HEK293 (cell line): Measurements from ENCODE around the gene SLC38A5.

Experiments used
- CTCF ChIA-PET: fragments of 350-600 bp; formaldehyde crosslinking; extraction: SDS; loops from one replicate; lab custom pipeline; 2021; ENCODE audit warnings: antibody characterized with exemption; lab: Yijun Ruan, JAX
- POLR2A ChIA-PET: fragments of 300-600 bp; formaldehyde crosslinking; extraction: SDS; loops from one replicate; lab custom pipeline; 2020; ENCODE audit warnings: antibody characterized with exemption, inconsistent platforms; lab: Yijun Ruan, JAX
- H3K27ac ChIP-seq: fragments of 200-500 bp; sonication (Bioruptor generic); 2 replicates; pipeline ENCODE4 v1.5.1; 2014; ENCODE audit warnings: low read depth, low read length, control low read depth, inconsistent platforms; ENCODE audit errors: extremely low read depth
- H3K36me3 ChIP-seq, 2 experiments: fragments of 200-500 bp in 1 of 2; sonication (Bioruptor generic) in 1 of 2; 1 replicate in 1 of 2; 2 replicates in 1 of 2; pipeline ENCODE4 v1.5.1; 2014 to 2017; ENCODE audit warnings: inconsistent platforms in 2 of 2, low read length in 2 of 2; ENCODE audit not compliant: control insufficient read depth in 2 of 2, insufficient read depth in 1 of 2
- H3K4me1 ChIP-seq: fragments of 200-500 bp; sonication (Bioruptor generic); 2 replicates; pipeline ENCODE4 v1.5.1; 2014; ENCODE audit warnings: mild to moderate bottlenecking, low read length, inconsistent platforms; ENCODE audit not compliant: control insufficient read depth, insufficient read depth
- H3K4me3 ChIP-seq: 2 replicates; pipeline ENCODE4 v1.5.1; 2011; ENCODE audit warnings: low read depth, mild to moderate bottlenecking, control low read depth, low read length, moderate library complexity
- H3K9me3 ChIP-seq: fragments of 200-500 bp; sonication (Bioruptor generic); 2 replicates; pipeline ENCODE4 v1.5.1; 2014; ENCODE audit warnings: low read depth, low read length, inconsistent platforms; ENCODE audit not compliant: control insufficient read depth, insufficient read depth
- ELK4 ChIP-seq: IDR thresholded peaks from 2 replicates; pipeline ENCODE4 v1.6.1; 2011; ENCODE audit warnings: mild to moderate bottlenecking, low read depth, low read length, borderline replicate concordance
- HOXD13 ChIP-seq: sonication (generic); formaldehyde crosslinking; IDR thresholded peaks from 2 replicates; pipeline ENCODE4 v1.8.0; 2022; ENCODE audit warnings: missing genetic modification reagents, borderline replicate concordance
- KLF17 ChIP-seq: fragments of 450-650 bp; formaldehyde crosslinking; IDR thresholded peaks from 2 replicates; pipeline ENCODE4 v1.5.1; 2016; ENCODE audit warnings: missing biosample characterization, missing genetic modification characterization
- ZBTB11 ChIP-seq: fragments of 450-650 bp; formaldehyde crosslinking; conservative IDR thresholded peaks from 2 replicates; pipeline ENCODE4 v1.5.1; 2016; ENCODE audit warnings: low read depth, missing biosample characterization, missing genetic modification characterization
- ZBTB49 ChIP-seq: fragments of 450-650 bp; formaldehyde crosslinking; IDR thresholded peaks from 2 replicates; pipeline ENCODE4 v1.5.1; 2016; ENCODE audit warnings: missing biosample characterization, missing genetic modification characterization, low read depth
- ZNF169 ChIP-seq: fragments of 450-650 bp; formaldehyde crosslinking; IDR thresholded peaks from 2 replicates; pipeline ENCODE4 v1.5.1; 2016; ENCODE audit warnings: missing biosample characterization, missing genetic modification characterization
- ZNF449 ChIP-seq: fragments of 450-650 bp; formaldehyde crosslinking; IDR thresholded peaks from 2 replicates; pipeline ENCODE4 v1.5.1; 2017; ENCODE audit warnings: missing biosample characterization, mild to moderate bottlenecking, missing genetic modification characterization, moderate library complexity
- ZNF610 ChIP-seq: fragments of 450-650 bp; formaldehyde crosslinking; IDR thresholded peaks from 2 replicates; pipeline ENCODE4 v1.5.1; 2016; ENCODE audit warnings: missing biosample characterization, missing genetic modification characterization, borderline replicate concordance
- ZNF624 ChIP-seq: fragments of 450-650 bp; formaldehyde crosslinking; IDR thresholded peaks from 2 replicates; pipeline ENCODE4 v1.5.1; 2017; ENCODE audit warnings: missing biosample characterization, missing genetic modification characterization
- ZNF639 ChIP-seq: fragments of 450-650 bp; formaldehyde crosslinking; IDR thresholded peaks from 2 replicates; pipeline ENCODE4 v1.5.1; 2016; ENCODE audit warnings: missing biosample characterization, missing genetic modification characterization
- ZNF747 ChIP-seq: fragments of 450-650 bp; formaldehyde crosslinking; IDR thresholded peaks from 2 replicates; pipeline ENCODE4 v1.5.1; 2016; ENCODE audit warnings: missing biosample characterization, missing genetic modification characterization
- TF ChIP-seq, protein P1 (sequence below): fragments of 450-650 bp; formaldehyde crosslinking; IDR thresholded peaks from 2 replicates; pipeline ENCODE4 v1.5.1; 2016; ENCODE audit warnings: missing biosample characterization, missing genetic modification characterization
- TF ChIP-seq, protein P2 (sequence below): fragments of 450-650 bp; formaldehyde crosslinking; IDR thresholded peaks from 2 replicates; pipeline ENCODE4 v1.5.1; 2016; ENCODE audit warnings: missing biosample characterization, missing genetic modification characterization
- TF ChIP-seq, protein P3 (sequence below): fragments of 450-650 bp; formaldehyde crosslinking; IDR thresholded peaks from 2 replicates; pipeline ENCODE4 v1.5.1; 2016; ENCODE audit warnings: missing biosample characterization, missing genetic modification characterization

SLC38A5 gene

DNA sequence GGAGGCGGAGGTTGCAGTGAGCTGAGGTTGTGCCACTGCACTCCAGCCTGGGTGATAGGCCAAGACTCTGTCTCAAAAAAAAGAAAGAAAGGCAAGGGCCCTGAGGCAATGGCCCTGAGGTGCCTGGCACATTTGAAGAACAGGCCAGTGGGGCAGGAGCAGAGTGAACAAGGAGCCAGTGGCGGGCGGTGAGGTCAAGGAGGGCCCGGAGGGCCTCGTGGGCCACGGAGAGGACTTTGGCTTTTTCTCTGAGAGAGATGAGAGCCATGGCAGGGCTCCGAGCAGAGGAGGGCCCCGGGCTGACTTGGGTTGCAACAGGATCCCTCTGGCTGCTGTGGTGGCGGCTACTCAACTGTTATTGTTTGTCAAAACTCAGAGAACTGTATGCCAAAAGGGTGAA lies 19.2 kb upstream of the SLC38A5 start:
- ChIA-PET POLR2A (no interaction called here), CTCF (no interaction called here)
- Histone ChIP-seq H3K27ac (no peak overlapping the region), H3K9me3 (no peaks in the 10 kb centered on the region), H3K4me3 (no peak overlapping the region), H3K36me3 (peaks cover 0 to 19% of the 10 kb centered on the region in 2 experiments; a peak in 2 of 3 replicates), H3K4me1 (no peaks in the 10 kb centered on the region)
- TF ChIP-seq, protein P1, sequence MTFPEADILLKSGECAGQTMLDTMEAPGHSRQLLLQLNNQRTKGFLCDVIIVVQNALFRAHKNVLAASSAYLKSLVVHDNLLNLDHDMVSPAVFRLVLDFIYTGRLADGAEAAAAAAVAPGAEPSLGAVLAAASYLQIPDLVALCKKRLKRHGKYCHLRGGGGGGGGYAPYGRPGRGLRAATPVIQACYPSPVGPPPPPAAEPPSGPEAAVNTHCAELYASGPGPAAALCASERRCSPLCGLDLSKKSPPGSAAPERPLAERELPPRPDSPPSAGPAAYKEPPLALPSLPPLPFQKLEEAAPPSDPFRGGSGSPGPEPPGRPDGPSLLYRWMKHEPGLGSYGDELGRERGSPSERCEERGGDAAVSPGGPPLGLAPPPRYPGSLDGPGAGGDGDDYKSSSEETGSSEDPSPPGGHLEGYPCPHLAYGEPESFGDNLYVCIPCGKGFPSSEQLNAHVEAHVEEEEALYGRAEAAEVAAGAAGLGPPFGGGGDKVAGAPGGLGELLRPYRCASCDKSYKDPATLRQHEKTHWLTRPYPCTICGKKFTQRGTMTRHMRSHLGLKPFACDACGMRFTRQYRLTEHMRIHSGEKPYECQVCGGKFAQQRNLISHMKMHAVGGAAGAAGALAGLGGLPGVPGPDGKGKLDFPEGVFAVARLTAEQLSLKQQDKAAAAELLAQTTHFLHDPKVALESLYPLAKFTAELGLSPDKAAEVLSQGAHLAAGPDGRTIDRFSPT (tag by site-specific recombination) = no peak
- TF ChIP-seq ZNF639 (tag by site-specific recombination) = no peak
- TF ChIP-seq, protein P2, sequence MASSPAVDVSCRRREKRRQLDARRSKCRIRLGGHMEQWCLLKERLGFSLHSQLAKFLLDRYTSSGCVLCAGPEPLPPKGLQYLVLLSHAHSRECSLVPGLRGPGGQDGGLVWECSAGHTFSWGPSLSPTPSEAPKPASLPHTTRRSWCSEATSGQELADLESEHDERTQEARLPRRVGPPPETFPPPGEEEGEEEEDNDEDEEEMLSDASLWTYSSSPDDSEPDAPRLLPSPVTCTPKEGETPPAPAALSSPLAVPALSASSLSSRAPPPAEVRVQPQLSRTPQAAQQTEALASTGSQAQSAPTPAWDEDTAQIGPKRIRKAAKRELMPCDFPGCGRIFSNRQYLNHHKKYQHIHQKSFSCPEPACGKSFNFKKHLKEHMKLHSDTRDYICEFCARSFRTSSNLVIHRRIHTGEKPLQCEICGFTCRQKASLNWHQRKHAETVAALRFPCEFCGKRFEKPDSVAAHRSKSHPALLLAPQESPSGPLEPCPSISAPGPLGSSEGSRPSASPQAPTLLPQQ (tag by site-specific recombination) = no peak
- no peak for TF ChIP-seq KLF17 (tag by site-specific recombination)
- TF ChIP-seq ZNF449 (tag by site-specific recombination) = no peak
- no peak for TF ChIP-seq ELK4
- TF ChIP-seq, protein P3, sequence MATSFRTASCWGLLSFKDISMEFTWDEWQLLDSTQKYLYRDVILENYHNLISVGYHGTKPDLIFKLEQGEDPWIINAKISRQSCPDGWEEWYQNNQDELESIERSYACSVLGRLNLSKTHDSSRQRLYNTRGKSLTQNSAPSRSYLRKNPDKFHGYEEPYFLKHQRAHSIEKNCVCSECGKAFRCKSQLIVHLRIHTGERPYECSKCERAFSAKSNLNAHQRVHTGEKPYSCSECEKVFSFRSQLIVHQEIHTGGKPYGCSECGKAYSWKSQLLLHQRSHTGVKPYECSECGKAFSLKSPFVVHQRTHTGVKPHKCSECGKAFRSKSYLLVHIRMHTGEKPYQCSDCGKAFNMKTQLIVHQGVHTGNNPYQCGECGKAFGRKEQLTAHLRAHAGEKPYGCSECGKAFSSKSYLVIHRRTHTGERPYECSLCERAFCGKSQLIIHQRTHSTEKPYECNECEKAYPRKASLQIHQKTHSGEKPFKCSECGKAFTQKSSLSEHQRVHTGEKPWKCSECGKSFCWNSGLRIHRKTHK (tag by site-specific recombination) = no peak
- no peak for TF ChIP-seq ZNF610 (tag by site-specific recombination)
- TF ChIP-seq ZBTB11 = no peak
- TF ChIP-seq ZNF624 (tag by site-specific recombination) = no peak
- TF ChIP-seq ZNF747 (tag by site-specific recombination) = no peak
- TF ChIP-seq HOXD13 (CRISPR knock-in tag) = no peak
- TF ChIP-seq ZNF169 (tag by site-specific recombination) = no peak
- no peak for TF ChIP-seq ZBTB49
